Mesangial cell (primary cell): ENCODE measurements around the gene CTAGE6. TPM values are rescaled to one million over a fixed set of nuclear protein-coding genes. Genes with fewer than 3 reads are reported as not detected.

Source experiments
- total RNA-seq: library from RNA; depleted of rRNA; stranded (reverse); fragments of >200 nt; gene quantifications from 2 replicates; pipeline ENCODE4 v1.2.3, GENCODE V29; 2015

CTAGE6 gene, protein sequence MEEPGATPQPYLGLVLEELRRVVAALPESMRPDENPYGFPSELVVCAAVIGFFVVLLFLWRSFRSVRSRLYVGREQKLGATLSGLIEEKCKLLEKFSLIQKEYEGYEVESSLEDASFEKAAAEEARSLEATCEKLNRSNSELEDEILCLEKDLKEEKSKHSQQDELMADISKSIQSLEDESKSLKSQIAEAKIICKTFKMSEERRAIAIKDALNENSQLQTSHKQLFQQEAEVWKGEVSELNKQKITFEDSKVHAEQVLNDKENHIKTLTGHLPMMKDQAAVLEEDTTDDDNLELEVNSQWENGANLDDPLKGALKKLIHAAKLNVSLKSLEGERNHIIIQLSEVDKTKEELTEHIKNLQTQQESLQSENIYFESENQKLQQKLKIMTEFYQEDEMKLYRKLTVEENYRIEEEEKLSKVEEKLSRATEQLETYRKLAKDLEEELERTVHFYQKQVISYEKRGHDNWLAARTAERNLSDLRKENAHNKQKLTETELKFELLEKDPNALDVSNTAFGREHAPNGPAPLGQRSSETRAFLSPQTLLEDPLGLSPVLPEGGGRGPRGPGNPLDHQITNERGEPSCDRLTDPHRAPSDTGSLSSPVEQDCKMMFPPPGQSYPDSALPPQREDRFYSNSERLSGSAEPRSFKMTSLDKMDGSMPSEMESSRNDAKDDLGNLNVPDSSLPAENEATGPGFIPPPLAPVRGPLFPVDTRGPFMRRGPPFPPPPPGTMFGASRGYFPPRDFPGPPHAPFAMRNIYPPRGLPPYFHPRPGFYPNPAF
- not detected in 2 replicates for total RNA-seq

DNA sequence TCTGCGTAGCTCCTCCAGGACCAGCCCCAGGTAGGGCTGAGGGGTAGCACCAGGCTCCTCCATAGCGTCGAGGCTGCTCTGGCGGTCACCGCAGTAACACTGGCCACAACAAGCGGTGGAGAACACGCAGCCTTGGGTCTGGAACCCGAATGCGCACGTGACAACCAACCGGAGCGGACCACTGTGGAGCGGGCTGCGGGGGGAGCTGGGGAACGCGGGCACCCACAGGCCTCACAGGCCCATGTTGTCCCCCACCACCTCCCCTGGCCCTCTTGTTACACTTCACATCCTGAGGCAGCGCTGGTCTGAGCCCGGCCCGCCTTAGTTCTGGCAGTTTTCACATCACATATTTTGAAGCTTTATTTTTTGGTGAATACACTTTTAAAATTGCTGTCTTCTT, at the start of gene CTAGE6:
Gene CTAGE6, minus strand, starts transcription at position 101 of the 400 bp plus-strand sequence. Its CDS starts 38 bp downstream, at position 63.

Other genes starting within 250 kb of the CTAGE6 start
- gene CTAGE15, start 185.9 kb downstream of the CTAGE6 start, total RNA-seq: not detected in 2 replicates
- 0.38 and 0.98 TPM in 2 replicates for gene TCAF2, start 136.7 kb downstream of the CTAGE6 start, total RNA-seq
- 32.8 and 35.7 TPM in 2 replicates for gene TCAF1, start 144.5 kb upstream of the CTAGE6 start, total RNA-seq
- gene OR2F2, start 177.5 kb upstream of the CTAGE6 start, total RNA-seq: not detected in 2 replicates
- not detected in 2 replicates for gene OR2F1, start 197.1 kb upstream of the CTAGE6 start, total RNA-seq
- gene OR6B1, start 242.6 kb upstream of the CTAGE6 start, total RNA-seq: not detected in 2 replicates